Loucy (cell line): ENCODE results near the gene CYP27B1.

Experiments used
- H2AFZ ChIP-seq: fragments of 200-600 bp; sonication (generic); 2 replicates; pipeline ENCODE4 v1.6.0; 2016; ENCODE audit warnings: antibody characterized with exemption, mild to moderate bottlenecking, low read length, moderate library complexity
- H3F3A ChIP-seq: fragments of 200-600 bp; 2 replicates; pipeline ENCODE4 v1.6.0; 2016; ENCODE audit warnings: antibody characterized with exemption, low read depth, mild to moderate bottlenecking
- H3K27me3 ChIP-seq: fragments of 200-600 bp; sonication (generic); 2 replicates; pipeline ENCODE4 v1.6.1; 2014; ENCODE audit warnings: low read length, mild to moderate bottlenecking; ENCODE audit not compliant: insufficient read depth, poor library complexity, severe bottlenecking
- H3K36me3 ChIP-seq: fragments of 200-600 bp; sonication (generic); 2 replicates; pipeline ENCODE4 v1.6.1; 2016; ENCODE audit warnings: low read length; ENCODE audit not compliant: insufficient read depth
- H3K4me1 ChIP-seq: fragments of 200-600 bp; sonication (generic); 2 replicates; pipeline ENCODE4 v1.5.1; 2014; ENCODE audit warnings: low read length, mild to moderate bottlenecking; ENCODE audit not compliant: insufficient read depth, poor library complexity, severe bottlenecking
- H3K4me2 ChIP-seq: fragments of 200-600 bp; sonication (generic); 2 replicates; pipeline ENCODE4 v1.6.0; 2014; ENCODE audit warnings: antibody characterized with exemption, low read length, low read depth, mild to moderate bottlenecking; ENCODE audit not compliant: poor library complexity, severe bottlenecking
- H3K4me3 ChIP-seq: fragments of 200-600 bp; sonication (generic); 2 replicates; pipeline ENCODE4 v1.5.1; 2014; ENCODE audit warnings: low read length, mild to moderate bottlenecking, mixed read lengths; ENCODE audit not compliant: poor library complexity, severe bottlenecking
- H3K79me2 ChIP-seq: fragments of 200-600 bp; sonication (generic); 2 replicates; pipeline ENCODE4 v1.6.1; 2014; ENCODE audit warnings: low read length; ENCODE audit not compliant: insufficient read depth
- H3K9ac ChIP-seq: fragments of 200-600 bp; sonication (generic); 2 replicates; pipeline ENCODE4 v1.6.0; 2014; ENCODE audit warnings: mild to moderate bottlenecking, low read depth, low read length, moderate library complexity; ENCODE audit not compliant: poor library complexity, severe bottlenecking
- H3K9me2 ChIP-seq: fragments of 200-600 bp; sonication (generic); replicated peaks from 2 replicates; pipeline ENCODE4 v1.6.1; 2016; ENCODE audit warnings: low read depth, low read length, mixed read lengths
- H3K9me3 ChIP-seq: fragments of 200-600 bp; sonication (generic); 2 replicates; pipeline ENCODE4 v1.6.1; 2014; ENCODE audit warnings: mild to moderate bottlenecking, antibody characterized with exemption, low read length, low read depth; ENCODE audit not compliant: insufficient read depth
- H4K20me1 ChIP-seq: fragments of 200-600 bp; sonication (generic); 2 replicates; pipeline ENCODE4 v1.6.0; 2014; ENCODE audit warnings: antibody characterized with exemption, low read length, mild to moderate bottlenecking; ENCODE audit not compliant: insufficient read depth, poor library complexity, severe bottlenecking
- CTCF ChIP-seq: fragments of 200-600 bp; sonication (generic); conservative IDR thresholded peaks from 2 replicates; pipeline ENCODE4 v1.5.1; 2014; ENCODE audit warnings: mild to moderate bottlenecking, antibody characterized with exemption, low read length
- EZH2phosphoT487 ChIP-seq: fragments of 200-600 bp; IDR thresholded peaks from 2 replicates; pipeline ENCODE4 v1.6.1; 2018; ENCODE audit warnings: antibody characterized with exemption, mild to moderate bottlenecking, moderate library complexity, borderline replicate concordance

Gene CYP27B1

GRCh38 chr12:57815177-57816000, 48.5 kb upstream of the CYP27B1 start:
- Histone ChIP-seq H3K79me2 (no peaks in the 10 kb centered on the region), H4K20me1 (no peaks in the 10 kb centered on the region), H3K9me3 (no peaks in the 10 kb centered on the region), H3K9me2 (no peaks in the 10 kb centered on the region), H3K9ac (no peak overlapping the region), H3F3A (no peaks in the 10 kb centered on the region), H3K36me3 (peaks cover 5% of the 10 kb centered on the region; the same call in 1 of the 2 replicates), H2AFZ (no peak overlapping the region), H3K27me3 (no peaks in the 10 kb centered on the region), H3K4me1 (no peaks in the 10 kb centered on the region), H3K4me3 (no peak overlapping the region), H3K4me2 (no peak overlapping the region)
- TF ChIP-seq CTCF = no peak
- no peak for TF ChIP-seq EZH2phosphoT487

GRCh38 chr12:57813971-57814772, 47.3 kb upstream of the CYP27B1 start:
- Histone ChIP-seq H3K36me3 (no peaks in the 10 kb centered on the region), H3K9ac (no peak overlapping the region), H3K9me2 (no peaks in the 10 kb centered on the region), H4K20me1 (no peaks in the 10 kb centered on the region), H3K9me3 (no peaks in the 10 kb centered on the region), H3K4me1 (no peaks in the 10 kb centered on the region), H3K27me3 (no peaks in the 10 kb centered on the region), H3K79me2 (no peaks in the 10 kb centered on the region), H3F3A (no peaks in the 10 kb centered on the region), H3K4me2 (no peak overlapping the region), H3K4me3 (no peak overlapping the region), H2AFZ (no peak overlapping the region)
- TF ChIP-seq CTCF (no peak), EZH2phosphoT487 (no peak)

- no peaks in the 10 kb centered on the region for H4K20me1 ChIP-seq
- no peak overlapping the region for H3K4me3 ChIP-seq
- no peak overlapping the region for H2AFZ ChIP-seq
- no peaks in the 10 kb centered on the region for H3F3A ChIP-seq
- H3K9me3 ChIP-seq = no peaks in the 10 kb centered on the region
- H3K79me2 ChIP-seq = no peaks in the 10 kb centered on the region
- no peak overlapping the region for H3K4me2 ChIP-seq
- no peaks in the 10 kb centered on the region for H3K9me2 ChIP-seq
- TF ChIP-seq CTCF (no peak), EZH2phosphoT487 (no peak)
- 0 out of 2 replicates have a peak, but pooled peaks cover under 1% of the 10 kb centered on the region for H3K36me3 ChIP-seq
- H3K9ac ChIP-seq = no peak overlapping the region
- no peaks in the 10 kb centered on the region for H3K4me1 ChIP-seq
- no peaks in the 10 kb centered on the region for H3K27me3 ChIP-seq
Measured at GRCh38 chr12:57813111-57813970, 46.5 kb upstream of the CYP27B1 start.
